ENCODE results near the gene FAM184B.

GRCh38 chr4:17760626-17761025 is 20.8 kb downstream of the FAM184B start:
- no peak for TF ChIP-seq POLR2A (IDR thresholded peaks at IDR 0.05)
- TF ChIP-seq, protein P1, sequence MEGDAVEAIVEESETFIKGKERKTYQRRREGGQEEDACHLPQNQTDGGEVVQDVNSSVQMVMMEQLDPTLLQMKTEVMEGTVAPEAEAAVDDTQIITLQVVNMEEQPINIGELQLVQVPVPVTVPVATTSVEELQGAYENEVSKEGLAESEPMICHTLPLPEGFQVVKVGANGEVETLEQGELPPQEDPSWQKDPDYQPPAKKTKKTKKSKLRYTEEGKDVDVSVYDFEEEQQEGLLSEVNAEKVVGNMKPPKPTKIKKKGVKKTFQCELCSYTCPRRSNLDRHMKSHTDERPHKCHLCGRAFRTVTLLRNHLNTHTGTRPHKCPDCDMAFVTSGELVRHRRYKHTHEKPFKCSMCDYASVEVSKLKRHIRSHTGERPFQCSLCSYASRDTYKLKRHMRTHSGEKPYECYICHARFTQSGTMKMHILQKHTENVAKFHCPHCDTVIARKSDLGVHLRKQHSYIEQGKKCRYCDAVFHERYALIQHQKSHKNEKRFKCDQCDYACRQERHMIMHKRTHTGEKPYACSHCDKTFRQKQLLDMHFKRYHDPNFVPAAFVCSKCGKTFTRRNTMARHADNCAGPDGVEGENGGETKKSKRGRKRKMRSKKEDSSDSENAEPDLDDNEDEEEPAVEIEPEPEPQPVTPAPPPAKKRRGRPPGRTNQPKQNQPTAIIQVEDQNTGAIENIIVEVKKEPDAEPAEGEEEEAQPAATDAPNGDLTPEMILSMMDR (IDR thresholded peaks at IDR 0.05): no peak

Data from lower leg skin (tissue), 3 donors.